K562 (cell line): ENCODE data around the gene ABT1. TPM values are rescaled to one million over a fixed set of nuclear protein-coding genes. Genes with fewer than 3 reads are reported as not detected.

Experiments used
- ARID2 ChIP-seq: fragments of 450-650 bp; IDR thresholded peaks from 2 replicates; pipeline ENCODE4 v1.6.1; 2017; ENCODE audit warnings: antibody characterized with exemption, mild to moderate bottlenecking
- BRD9 ChIP-seq: fragments of 450-650 bp; IDR thresholded peaks from 2 replicates; pipeline ENCODE4 v1.6.1; 2018; ENCODE audit warnings: low read depth; ENCODE audit not compliant: partially characterized antibody
- GABPB1 ChIP-seq: sonication (generic); formaldehyde crosslinking; IDR thresholded peaks from 2 replicates; pipeline ENCODE4 v1.8.0; 2022; ENCODE audit warnings: mild to moderate bottlenecking, missing genetic modification reagents
- JUND ChIP-seq, 2 experiments: IDR thresholded peaks; 2 replicates in 1 of 2; 3 replicates in 1 of 2; pipeline ENCODE4 v1.6.1; 2011; ENCODE audit warnings: borderline replicate concordance in 2 of 2, low read depth in 2 of 2, low read length in 2 of 2, improper control_type of control experiment in 1 of 2, missing biosample characterization in 1 of 2, missing genetic modification characterization in 1 of 2, missing genetic modification reagents in 1 of 2
- MYC ChIP-seq, 2 experiments: fragments of 250-450 bp in 1 of 2; sonication (Bioruptor Pico) in 1 of 2; IDR thresholded peaks; 2 replicates each; pipeline versions ENCODE4 v1.5.1 to v1.6.1; 2012 to 2021; ENCODE audit warnings: low read depth in 2 of 2, borderline replicate concordance in 1 of 2, improper control_type of control experiment in 1 of 2, low read length in 1 of 2, mild to moderate bottlenecking in 1 of 2, moderate library complexity in 1 of 2
- PHF8 ChIP-seq: fragments of 200-600 bp; sonication (generic); IDR thresholded peaks from 2 replicates; pipeline ENCODE4 v1.6.1; 2012; ENCODE audit warnings: mixed run types, mild to moderate bottlenecking, inconsistent platforms, low read length, moderate library complexity, borderline replicate concordance
- RBM22 ChIP-seq: fragments of 200-400 bp; formaldehyde crosslinking; IDR thresholded peaks from 2 replicates; pipeline ENCODE4 v1.6.1; 2018; ENCODE audit warnings: low read length, low read depth; ENCODE audit not compliant: poor library complexity, severe bottlenecking
- SP1 ChIP-seq: sonication (generic); formaldehyde crosslinking; IDR thresholded peaks from 2 replicates; pipeline ENCODE4 v1.8.1; 2022; ENCODE audit warnings: mild to moderate bottlenecking, missing genetic modification reagents
- TBP ChIP-seq: optimal IDR thresholded peaks from 2 replicates; pipeline ENCODE3; 2011; ENCODE audit warnings: low read depth, low read length, improper control_type of control experiment
- TEAD1 ChIP-seq, 2 experiments: fragments of 450-650 bp in 1 of 2; sonication (generic) in 1 of 2; formaldehyde crosslinking; IDR thresholded peaks; 2 replicates each; pipeline versions ENCODE4 v1.4.0 to v1.8.0; 2020 to 2022; ENCODE audit warnings: mild to moderate bottlenecking in 2 of 2, missing genetic modification reagents in 1 of 2
- ZBTB17 ChIP-seq: fragments of 450-650 bp; formaldehyde crosslinking; IDR thresholded peaks from 2 replicates; pipeline ENCODE4 v1.4.0; 2020; ENCODE audit warnings: mild to moderate bottlenecking
- ZBTB8A ChIP-seq: fragments of 450-650 bp; IDR thresholded peaks from 2 replicates; pipeline ENCODE4 v1.6.1; 2018; ENCODE audit warnings: mild to moderate bottlenecking, moderate library complexity; ENCODE audit not compliant: partially characterized antibody
- polyA plus RNA-seq, 8 experiments: library from polyadenylated mRNA; depleted of rRNA in 4 of 8; stranded (reverse) in 5 of 8; unstranded in 3 of 8; fragments of >200 nt; fragmentation: Nextera tagmentation in 2 of 8; fragmentation: Illumina TruSeq in 1 of 8; extraction: Ambion mirVana in 2 of 8; extraction: Trizol in 1 of 8; gene quantifications; 2 replicates each; pipeline versions ENCODE4 v1.2.1 to v1.2.3, GENCODE V29; 2011 to 2014; ENCODE audit warnings: inconsistent platforms in 1 of 8, missing spikeins in 1 of 8
- total RNA-seq, 7 experiments: library from RNA; depleted of rRNA in 6 of 7; stranded (reverse); fragments of >200 nt in 6 of 7; fragmentation: Illumina TruSeq in 2 of 7; extraction: Trizol in 2 of 7; gene quantifications; 2 replicates each; pipeline versions ENCODE4 v1.2.1 to v1.2.3, GENCODE V29; 2011 to 2021; ENCODE audit warnings: low replicate concordance in 1 of 7
- TF ChIP-seq, protein P1 (sequence below), 2 experiments: fragments of 450-650 bp in 1 of 2; sonication (generic) in 1 of 2; formaldehyde crosslinking in 1 of 2; IDR thresholded peaks; 2 replicates each; pipeline versions ENCODE4 v1.7.1 to v1.9.0; 2016 to 2022; ENCODE audit warnings: inconsistent platforms in 1 of 2, mild to moderate bottlenecking in 1 of 2, missing genetic modification reagents in 1 of 2
- TF ChIP-seq, protein P2 (sequence below): fragments of 450-650 bp; formaldehyde crosslinking; IDR thresholded peaks from 2 replicates; pipeline ENCODE4 v1.4.0; 2020; ENCODE audit warnings: mild to moderate bottlenecking, moderate library complexity

ABT1 gene
- total and polyA plus RNA-seq, 9 of the 15 experiments (the other 6 are each of a cell fraction or from before 2014, with no cell fraction given): 8.8 to 52.7 (median 40.7) TPM

DNA sequence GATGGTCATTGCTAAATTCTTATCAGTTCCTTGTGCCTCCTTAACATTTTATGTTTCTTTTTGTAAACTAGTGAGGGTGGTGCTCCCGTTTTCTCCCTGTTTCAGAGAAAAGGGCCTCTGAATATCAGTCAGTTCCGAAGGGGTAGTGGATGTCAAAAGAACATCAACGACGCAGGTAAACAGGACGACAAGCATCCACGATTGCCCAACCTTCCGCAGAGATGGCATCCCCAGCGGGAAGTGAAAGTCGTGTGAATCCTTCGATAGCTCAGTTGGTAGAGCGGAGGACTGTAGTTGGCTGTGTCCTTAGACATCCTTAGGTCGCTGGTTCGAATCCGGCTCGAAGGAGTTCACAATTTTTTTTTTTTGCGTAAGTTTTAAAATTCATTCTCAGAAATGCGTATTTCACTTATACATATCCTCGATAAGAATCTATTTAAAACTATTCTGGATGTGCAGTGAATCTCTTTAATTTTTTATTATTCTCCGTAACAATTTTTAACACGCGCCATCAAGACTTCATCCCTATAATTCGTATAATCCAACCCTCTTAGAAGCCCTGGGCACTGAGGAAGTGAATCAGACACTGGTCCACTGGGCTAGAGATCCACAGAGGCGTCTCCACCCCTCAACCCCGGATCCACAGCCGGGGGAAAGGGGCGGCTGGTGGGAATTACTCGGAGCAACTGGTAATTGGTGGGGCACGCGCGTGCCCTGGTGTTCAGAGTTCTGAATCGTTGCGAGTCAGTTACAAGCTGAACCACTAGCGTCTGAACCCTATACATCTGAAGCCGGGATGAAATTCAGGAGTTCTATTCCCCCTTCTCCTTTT lies 27.9 kb upstream of the ABT1 start (continued):
- TF ChIP-seq TEAD1 (CRISPR knock-in tag; IDR thresholded peaks at IDR 0.05): peak in 1 of 2 experiments; percentile 35; a peak in 2 of 4 replicates
- TF ChIP-seq GABPB1 (CRISPR knock-in tag): 0 out of 2 replicates have a peak, but pooled peaks have one; percentile 40
- TF ChIP-seq MYC (IDR thresholded peaks at IDR 0.05; ENCODE audit: low read depth, low read length): peak; percentile 30; the same call in 1 of the 2 replicates
- no peak for TF ChIP-seq MYC (CRISPR knock-in tag; IDR thresholded peaks at IDR 0.05; ENCODE audit: borderline replicate concordance, low read depth)
- peak; percentile 76 for TF ChIP-seq SP1 (CRISPR knock-in tag)
- TF ChIP-seq PHF8: peak; percentile 23; the same call in 1 of the 2 replicates
- TF ChIP-seq, protein P1, sequence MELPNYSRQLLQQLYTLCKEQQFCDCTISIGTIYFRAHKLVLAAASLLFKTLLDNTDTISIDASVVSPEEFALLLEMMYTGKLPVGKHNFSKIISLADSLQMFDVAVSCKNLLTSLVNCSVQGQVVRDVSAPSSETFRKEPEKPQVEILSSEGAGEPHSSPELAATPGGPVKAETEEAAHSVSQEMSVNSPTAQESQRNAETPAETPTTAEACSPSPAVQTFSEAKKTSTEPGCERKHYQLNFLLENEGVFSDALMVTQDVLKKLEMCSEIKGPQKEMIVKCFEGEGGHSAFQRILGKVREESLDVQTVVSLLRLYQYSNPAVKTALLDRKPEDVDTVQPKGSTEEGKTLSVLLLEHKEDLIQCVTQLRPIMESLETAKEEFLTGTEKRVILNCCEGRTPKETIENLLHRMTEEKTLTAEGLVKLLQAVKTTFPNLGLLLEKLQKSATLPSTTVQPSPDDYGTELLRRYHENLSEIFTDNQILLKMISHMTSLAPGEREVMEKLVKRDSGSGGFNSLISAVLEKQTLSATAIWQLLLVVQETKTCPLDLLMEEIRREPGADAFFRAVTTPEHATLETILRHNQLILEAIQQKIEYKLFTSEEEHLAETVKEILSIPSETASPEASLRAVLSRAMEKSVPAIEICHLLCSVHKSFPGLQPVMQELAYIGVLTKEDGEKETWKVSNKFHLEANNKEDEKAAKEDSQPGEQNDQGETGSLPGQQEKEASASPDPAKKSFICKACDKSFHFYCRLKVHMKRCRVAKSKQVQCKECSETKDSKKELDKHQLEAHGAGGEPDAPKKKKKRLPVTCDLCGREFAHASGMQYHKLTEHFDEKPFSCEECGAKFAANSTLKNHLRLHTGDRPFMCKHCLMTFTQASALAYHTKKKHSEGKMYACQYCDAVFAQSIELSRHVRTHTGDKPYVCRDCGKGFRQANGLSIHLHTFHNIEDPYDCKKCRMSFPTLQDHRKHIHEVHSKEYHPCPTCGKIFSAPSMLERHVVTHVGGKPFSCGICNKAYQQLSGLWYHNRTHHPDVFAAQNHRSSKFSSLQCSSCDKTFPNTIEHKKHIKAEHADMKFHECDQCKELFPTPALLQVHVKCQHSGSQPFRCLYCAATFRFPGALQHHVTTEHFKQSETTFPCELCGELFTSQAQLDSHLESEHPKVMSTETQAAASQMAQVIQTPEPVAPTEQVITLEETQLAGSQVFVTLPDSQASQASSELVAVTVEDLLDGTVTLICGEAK (IDR thresholded peaks at IDR 0.05): peak; percentile 91
- TF ChIP-seq, protein P1 (CRISPR knock-in tag; IDR thresholded peaks at IDR 0.05): no peak
- peak; percentile 88 for TF ChIP-seq RBM22
- peak; percentile 96 for TF ChIP-seq BRD9
- TF ChIP-seq ZBTB17 (CRISPR knock-in tag): no peak
- TF ChIP-seq TBP: peak; percentile 100
- peak; percentile 94 for TF ChIP-seq ZBTB8A
- TF ChIP-seq ARID2: peak; percentile 90
- TF ChIP-seq JUND (IDR thresholded peaks at IDR 0.05; ENCODE audit: borderline replicate concordance, low read depth, low read length): peak; percentile 92
- TF ChIP-seq JUND (tag; IDR thresholded peaks at IDR 0.05; ENCODE audit: borderline replicate concordance, low read depth, low read length): peak; percentile 84; the same call in 1 of the 3 replicates
- TF ChIP-seq, protein P2, sequence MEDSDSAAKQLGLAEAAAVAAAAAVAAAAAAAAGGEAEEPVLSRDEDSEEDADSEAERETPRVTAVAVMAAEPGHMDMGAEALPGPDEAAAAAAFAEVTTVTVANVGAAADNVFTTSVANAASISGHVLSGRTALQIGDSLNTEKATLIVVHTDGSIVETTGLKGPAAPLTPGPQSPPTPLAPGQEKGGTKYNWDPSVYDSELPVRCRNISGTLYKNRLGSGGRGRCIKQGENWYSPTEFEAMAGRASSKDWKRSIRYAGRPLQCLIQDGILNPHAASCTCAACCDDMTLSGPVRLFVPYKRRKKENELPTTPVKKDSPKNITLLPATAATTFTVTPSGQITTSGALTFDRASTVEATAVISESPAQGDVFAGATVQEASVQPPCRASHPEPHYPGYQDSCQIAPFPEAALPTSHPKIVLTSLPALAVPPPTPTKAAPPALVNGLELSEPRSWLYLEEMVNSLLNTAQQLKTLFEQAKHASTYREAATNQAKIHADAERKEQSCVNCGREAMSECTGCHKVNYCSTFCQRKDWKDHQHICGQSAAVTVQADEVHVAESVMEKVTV (CRISPR knock-in tag): peak; percentile 80
